Gastrocnemius medialis (tissue), 4 donors: ENCODE data around the gene PTPN13. TPM values are rescaled to one million over a fixed set of nuclear protein-coding genes. Genes with fewer than 3 reads are reported as not detected.

ENCODE experiments used
- ATAC-seq, 2 donors: fragments of 150-250 bp; one replicate each; pipeline ENCODE4 v1.9.1; 2016
- DNase-seq, 2 donors: peaks; one replicate each; pipeline ENCODE4 v3.0.0-alpha.2; 2019
- H3K27ac ChIP-seq, 4 donors: fragments of 200-600 bp; sonication (generic); 1 replicate in 1 of 4; 2 replicates in 3 of 4; pipeline ENCODE4 v1.5.1; 2016 to 2018; ENCODE audit warnings: mild to moderate bottlenecking in 2 of 4, moderate library complexity in 1 of 4
- H3K27me3 ChIP-seq, 3 donors: fragments of 200-600 bp; sonication (generic) in 2 of 3; 1 replicate in 1 of 3; 2 replicates in 2 of 3; pipeline versions ENCODE4 v1.5.1 to v1.6.0; 2016 to 2019; ENCODE audit warnings: mild to moderate bottlenecking in 1 of 3, moderate library complexity in 1 of 3
- H3K36me3 ChIP-seq, 2 donors: fragments of 200-600 bp; sonication (generic) in 1 of 2; one replicate each; pipeline ENCODE4 v1.5.1; 2017 to 2018
- H3K4me1 ChIP-seq, 2 donors: fragments of 200-600 bp; sonication (generic) in 1 of 2; one replicate each; pipeline ENCODE4 v1.5.1; 2016 to 2017; ENCODE audit warnings: mild to moderate bottlenecking in 2 of 2
- H3K4me3 ChIP-seq, 4 donors: fragments of 200-600 bp; sonication (generic) in 3 of 4; 1 replicate in 1 of 4; 2 replicates in 3 of 4; pipeline ENCODE4 v1.5.1; 2016 to 2019; ENCODE audit warnings: mild to moderate bottlenecking in 2 of 4
- H3K9me3 ChIP-seq, 3 donors: fragments of 200-600 bp; sonication (generic) in 2 of 3; 1 replicate in 1 of 3; 2 replicates in 2 of 3; pipeline ENCODE4 v1.5.1; 2016 to 2019
- POLR2A ChIP-seq, 2 donors: fragments of 450-650 bp; IDR thresholded peaks; one replicate each; pipeline ENCODE4 v1.6.1; 2017; ENCODE audit warnings: antibody characterized with exemption in 2 of 2, mild to moderate bottlenecking in 2 of 2, moderate library complexity in 2 of 2
- in situ Hi-C, 4 donors: fragments of 200-750 bp; cut with MboI; loops; one replicate each; pipeline versions ENCODE4 v1.15.0 to v1.8.0; 2017; ENCODE audit warnings: low sequenced_read_pairs in 4 of 4
- intact Hi-C: fragments of 100-400 bp; cut with DNase I; formaldehyde crosslinking; loops from one replicate; pipeline ENCODE4 v1.15.1; 2023; ENCODE audit warnings: low total_unique reads
- total RNA-seq, 4 donors: library from RNA; depleted of rRNA; stranded (reverse); fragments of >200 nt; gene quantifications; one replicate each; pipeline versions ENCODE4 v1.1.0 to v1.2.3, GENCODE V29; 2016
- TF ChIP-seq, protein P1 (sequence below), 5 experiments: fragments of 450-650 bp in 3 of 5; fragments of 200-600 bp in 2 of 5; sonication (generic) in 2 of 5; IDR thresholded peaks in 4 of 5; conservative IDR thresholded peaks in 1 of 5; 1 replicate in 4 of 5; 2 replicates in 1 of 5; pipeline ENCODE4 v1.5.1; 2016 to 2019; ENCODE audit warnings: antibody characterized with exemption in 5 of 5, mild to moderate bottlenecking in 3 of 5, moderate library complexity in 3 of 5

The PTPN13 gene
- total RNA-seq, 4 donors from 2014 or later = 0.87 to 2.0 (median 1.6) TPM

DNA sequence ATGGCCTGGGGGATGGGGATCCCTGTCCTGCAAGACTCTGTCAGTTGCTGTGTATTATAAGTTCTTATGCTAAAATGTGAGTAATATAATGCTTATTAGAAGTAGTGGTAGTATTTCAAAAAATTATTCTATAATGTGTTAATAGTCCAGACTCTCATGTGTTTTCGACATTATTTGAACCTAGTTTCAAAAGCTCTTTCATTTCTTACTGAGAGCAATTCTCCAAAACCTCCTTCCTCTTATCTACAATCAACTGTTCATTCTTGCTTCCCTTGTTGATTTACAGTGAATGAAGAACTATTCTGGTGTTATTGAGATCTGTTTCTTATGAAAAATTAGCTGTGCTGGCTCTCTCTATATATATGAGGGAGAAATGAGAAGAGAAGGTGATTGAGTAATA, 32.9 kb upstream of the PTPN13 start:
- H3K9me3 ChIP-seq = no peaks in the 10 kb centered on the region
- DNase-seq (no peak), ATAC-seq (no peak)
- TF ChIP-seq POLR2A (IDR thresholded peaks at IDR 0.05) = no peak
- TF ChIP-seq, protein P1, sequence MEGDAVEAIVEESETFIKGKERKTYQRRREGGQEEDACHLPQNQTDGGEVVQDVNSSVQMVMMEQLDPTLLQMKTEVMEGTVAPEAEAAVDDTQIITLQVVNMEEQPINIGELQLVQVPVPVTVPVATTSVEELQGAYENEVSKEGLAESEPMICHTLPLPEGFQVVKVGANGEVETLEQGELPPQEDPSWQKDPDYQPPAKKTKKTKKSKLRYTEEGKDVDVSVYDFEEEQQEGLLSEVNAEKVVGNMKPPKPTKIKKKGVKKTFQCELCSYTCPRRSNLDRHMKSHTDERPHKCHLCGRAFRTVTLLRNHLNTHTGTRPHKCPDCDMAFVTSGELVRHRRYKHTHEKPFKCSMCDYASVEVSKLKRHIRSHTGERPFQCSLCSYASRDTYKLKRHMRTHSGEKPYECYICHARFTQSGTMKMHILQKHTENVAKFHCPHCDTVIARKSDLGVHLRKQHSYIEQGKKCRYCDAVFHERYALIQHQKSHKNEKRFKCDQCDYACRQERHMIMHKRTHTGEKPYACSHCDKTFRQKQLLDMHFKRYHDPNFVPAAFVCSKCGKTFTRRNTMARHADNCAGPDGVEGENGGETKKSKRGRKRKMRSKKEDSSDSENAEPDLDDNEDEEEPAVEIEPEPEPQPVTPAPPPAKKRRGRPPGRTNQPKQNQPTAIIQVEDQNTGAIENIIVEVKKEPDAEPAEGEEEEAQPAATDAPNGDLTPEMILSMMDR (IDR thresholded peaks at IDR 0.05 in 4 of 5, conservative IDR thresholded peaks at IDR 0.05 in 1 of 5) = no peak
- intact Hi-C loops = no loop called here
- in situ Hi-C loops = no loop called here
- no peak overlapping the region for H3K27ac ChIP-seq
- H3K27me3 ChIP-seq = no peaks in the 10 kb centered on the region
- no peaks in the 10 kb centered on the region for H3K4me1 ChIP-seq
- no peaks in the 10 kb centered on the region for H3K36me3 ChIP-seq
- no peak overlapping the region for H3K4me3 ChIP-seq

DNA sequence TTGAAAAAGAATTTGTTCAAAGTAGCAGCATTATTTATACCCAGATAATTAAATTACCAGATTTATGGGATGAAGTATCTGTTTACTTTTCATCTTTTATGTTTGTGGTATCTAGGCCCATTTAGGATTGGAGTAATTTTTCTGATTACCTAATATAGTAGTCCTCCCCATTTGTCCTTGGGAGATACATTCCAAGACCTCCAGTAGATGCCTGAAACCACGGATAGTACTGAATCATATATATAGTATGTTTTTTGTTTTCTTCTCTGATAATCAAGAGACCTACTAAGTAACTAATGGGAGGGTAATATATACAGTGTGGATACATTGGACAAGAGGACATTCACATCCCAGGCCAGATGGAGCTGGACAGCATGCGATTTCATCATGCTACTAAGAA, 30.7 kb upstream of the PTPN13 start:
- no peaks in the 10 kb centered on the region for H3K27me3 ChIP-seq
- no peak overlapping the region for H3K27ac ChIP-seq
- H3K4me3 ChIP-seq = no peak overlapping the region
- no peak for DNase-seq
- no peak for ATAC-seq
- in situ Hi-C loops = no loop called here
- H3K4me1 ChIP-seq = no peaks in the 10 kb centered on the region
- no peaks in the 10 kb centered on the region for H3K9me3 ChIP-seq
- intact Hi-C loops = no loop called here
- no peaks in the 10 kb centered on the region for H3K36me3 ChIP-seq
- TF ChIP-seq, protein P1 (IDR thresholded peaks at IDR 0.05 in 4 of 5, conservative IDR thresholded peaks at IDR 0.05 in 1 of 5) = no peak
- no peak for TF ChIP-seq POLR2A (IDR thresholded peaks at IDR 0.05)

DNA sequence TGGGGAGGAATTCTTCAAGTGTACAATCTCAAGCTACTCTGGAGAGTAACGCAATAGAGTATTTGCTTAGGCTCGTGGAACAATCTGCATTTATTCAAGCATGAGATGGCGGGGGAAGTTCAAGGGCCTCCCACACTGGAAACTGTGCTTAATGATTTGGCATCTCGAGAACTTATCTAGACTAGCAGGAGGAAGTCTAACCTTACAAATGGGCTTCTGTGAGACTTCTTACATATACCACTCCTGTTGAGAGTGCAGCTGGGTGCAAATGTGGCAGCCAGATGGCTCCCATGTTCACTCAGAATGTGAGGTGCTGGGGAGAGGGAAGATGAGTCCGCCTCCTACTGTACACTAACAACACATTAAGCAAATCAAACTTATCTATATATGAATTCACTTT, 29.3 kb upstream of the PTPN13 start:
- DNase-seq (no peak), ATAC-seq (no peak)
- H3K27me3 ChIP-seq = no peaks in the 10 kb centered on the region
- intact Hi-C loops = no loop called here
- H3K27ac ChIP-seq = no peak overlapping the region
- H3K36me3 ChIP-seq = no peaks in the 10 kb centered on the region
- no peak for TF ChIP-seq POLR2A (IDR thresholded peaks at IDR 0.05)
- H3K4me3 ChIP-seq = no peak overlapping the region
- in situ Hi-C loops = no loop called here
- no peaks in the 10 kb centered on the region for H3K4me1 ChIP-seq
- H3K9me3 ChIP-seq = no peaks in the 10 kb centered on the region

DNA sequence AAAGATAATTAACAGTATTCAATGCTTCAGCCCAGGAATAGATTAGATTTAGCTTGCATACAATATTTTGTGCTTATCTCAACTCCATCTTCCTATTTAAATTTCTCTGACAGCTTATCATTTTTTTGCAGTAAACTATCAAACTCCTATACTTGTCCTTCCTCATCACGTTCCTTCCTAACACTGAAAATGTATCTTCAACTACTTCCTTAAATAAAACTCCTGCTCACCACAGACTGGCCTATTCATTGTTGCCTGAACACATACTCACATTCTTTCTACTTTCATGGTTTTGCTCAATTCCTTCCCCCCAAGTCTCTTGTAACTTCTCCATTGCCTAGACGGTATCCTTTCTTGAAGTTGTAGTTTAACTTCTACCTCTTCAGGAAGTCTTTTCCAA, 28.5 kb upstream of the PTPN13 start:
- no peaks in the 10 kb centered on the region for H3K36me3 ChIP-seq
- intact Hi-C loops (no loop called here), in situ Hi-C loops (no loop called here)
- H3K4me3 ChIP-seq = no peak overlapping the region
- no peak for TF ChIP-seq POLR2A (IDR thresholded peaks at IDR 0.05)
- TF ChIP-seq, protein P1 (IDR thresholded peaks at IDR 0.05 in 4 of 5, conservative IDR thresholded peaks at IDR 0.05 in 1 of 5) = no peak
- no peaks in the 10 kb centered on the region for H3K9me3 ChIP-seq
- ATAC-seq = no peak
- no peaks in the 10 kb centered on the region for H3K27me3 ChIP-seq
- H3K27ac ChIP-seq = no peak overlapping the region
- no peak for DNase-seq
- H3K4me1 ChIP-seq = no peaks in the 10 kb centered on the region

DNA sequence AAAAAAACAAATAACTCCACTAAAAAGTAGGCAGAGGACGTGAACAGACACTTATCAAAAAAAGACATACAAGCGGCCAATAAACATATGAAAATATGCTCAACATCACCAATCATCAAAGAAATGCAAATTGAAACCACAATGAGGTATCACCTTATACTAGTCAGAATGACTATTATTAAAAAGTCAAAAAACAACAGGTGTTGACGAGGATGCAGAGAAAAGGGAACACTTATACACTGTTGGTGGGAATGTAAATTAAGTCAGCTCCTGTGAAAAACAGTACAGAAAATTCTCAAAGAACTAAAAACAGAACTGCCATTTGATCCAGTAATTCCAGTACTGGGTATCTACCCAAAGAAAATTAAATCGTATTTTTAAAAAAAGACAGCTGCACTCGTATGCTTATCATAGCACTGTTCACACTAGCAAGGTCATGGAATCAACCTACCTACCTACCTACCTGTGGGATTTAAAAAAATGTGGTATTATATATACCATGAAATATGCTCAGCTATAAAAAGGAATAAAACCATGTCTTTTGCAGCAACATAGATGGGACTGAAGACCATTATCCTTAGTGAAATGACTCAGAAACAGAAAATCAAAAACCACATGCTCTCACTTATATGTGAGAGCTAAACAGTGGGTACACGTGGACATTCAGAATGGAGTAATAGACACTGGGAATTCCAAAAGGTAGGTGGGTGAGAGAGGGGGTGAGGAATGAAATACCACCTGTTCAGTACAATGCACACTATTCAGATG, 24.8 kb upstream of the PTPN13 start:
- Histone ChIP-seq H3K4me1 (no peaks in the 10 kb centered on the region), H3K9me3 (no peaks in the 10 kb centered on the region), H3K4me3 (no peak overlapping the region), H3K27ac (no peak overlapping the region), H3K36me3 (no peaks in the 10 kb centered on the region), H3K27me3 (no peaks in the 10 kb centered on the region)
- TF ChIP-seq POLR2A (IDR thresholded peaks at IDR 0.05) = no peak
- TF ChIP-seq, protein P1 (IDR thresholded peaks at IDR 0.05 in 4 of 5, conservative IDR thresholded peaks at IDR 0.05 in 1 of 5) = no peak
- ATAC-seq (no peak), DNase-seq (no peak)
- intact Hi-C loops (no loop called here), in situ Hi-C loops (no loop called here)
